NB4 (cell line): Measurements from ENCODE around the gene FHL3.

ENCODE experiments used
- MAX ChIP-seq: IDR thresholded peaks from 2 replicates; pipeline ENCODE4 v1.6.1; 2011; ENCODE audit warnings: low read depth, low read length
- MYC ChIP-seq: IDR thresholded peaks from 2 replicates; pipeline ENCODE4 v1.6.1; 2011; ENCODE audit warnings: low read depth, low read length
- POLR2A ChIP-seq: IDR thresholded peaks from 2 replicates; pipeline ENCODE4 v1.6.1; 2011; ENCODE audit warnings: mild to moderate bottlenecking; ENCODE audit not compliant: insufficient read length; ENCODE audit errors: extremely low read depth
- TF ChIP-seq, protein P1 (sequence below): IDR thresholded peaks from one replicate; pipeline ENCODE4 v1.5.1; 2012; ENCODE audit warnings: low read depth, low read length

DNA sequence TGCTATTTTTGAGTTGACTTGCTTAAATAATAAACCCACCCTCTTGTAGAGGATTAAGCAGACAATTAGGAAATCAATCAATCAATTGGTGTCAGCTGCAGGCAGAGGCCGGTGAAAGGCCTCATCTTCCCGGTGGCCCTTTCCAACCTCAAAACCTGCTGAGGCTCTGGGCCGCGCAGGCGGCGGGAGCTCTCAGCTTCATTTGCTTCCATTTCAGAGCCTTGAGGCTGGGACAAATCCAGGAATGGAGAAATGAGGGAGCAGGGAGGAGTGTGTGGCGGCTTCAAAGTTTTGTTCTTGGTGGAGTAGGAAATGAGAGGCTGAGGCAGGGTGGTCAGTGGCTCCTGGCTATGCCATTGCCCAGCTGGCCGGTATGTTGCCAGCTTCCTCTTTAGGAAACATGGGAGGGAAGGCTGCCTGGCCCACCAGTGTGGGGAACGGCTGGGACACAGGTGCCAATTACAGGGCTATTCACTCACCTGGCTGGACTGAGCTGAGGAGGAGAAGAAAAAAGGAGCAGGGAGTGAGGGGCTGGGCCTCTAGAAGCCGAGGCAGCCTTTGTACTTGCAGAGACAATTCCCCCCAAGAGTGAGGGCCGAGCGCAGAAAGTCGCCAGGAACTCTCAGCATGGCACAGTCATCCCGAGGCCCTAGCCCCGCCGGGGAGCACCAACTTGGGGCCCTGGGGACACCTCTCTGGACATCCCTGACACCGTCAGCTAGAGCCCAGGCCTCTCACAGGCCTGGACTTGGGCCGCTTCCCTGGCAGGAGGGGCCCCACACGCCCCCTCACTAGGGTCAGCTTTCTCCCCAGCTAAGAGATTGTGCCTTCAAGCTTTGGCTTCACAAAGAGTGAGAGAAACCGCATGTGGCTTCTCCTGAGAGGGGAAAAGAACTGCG is 36.9 kb upstream of the FHL3 start:
- TF ChIP-seq, protein P1, sequence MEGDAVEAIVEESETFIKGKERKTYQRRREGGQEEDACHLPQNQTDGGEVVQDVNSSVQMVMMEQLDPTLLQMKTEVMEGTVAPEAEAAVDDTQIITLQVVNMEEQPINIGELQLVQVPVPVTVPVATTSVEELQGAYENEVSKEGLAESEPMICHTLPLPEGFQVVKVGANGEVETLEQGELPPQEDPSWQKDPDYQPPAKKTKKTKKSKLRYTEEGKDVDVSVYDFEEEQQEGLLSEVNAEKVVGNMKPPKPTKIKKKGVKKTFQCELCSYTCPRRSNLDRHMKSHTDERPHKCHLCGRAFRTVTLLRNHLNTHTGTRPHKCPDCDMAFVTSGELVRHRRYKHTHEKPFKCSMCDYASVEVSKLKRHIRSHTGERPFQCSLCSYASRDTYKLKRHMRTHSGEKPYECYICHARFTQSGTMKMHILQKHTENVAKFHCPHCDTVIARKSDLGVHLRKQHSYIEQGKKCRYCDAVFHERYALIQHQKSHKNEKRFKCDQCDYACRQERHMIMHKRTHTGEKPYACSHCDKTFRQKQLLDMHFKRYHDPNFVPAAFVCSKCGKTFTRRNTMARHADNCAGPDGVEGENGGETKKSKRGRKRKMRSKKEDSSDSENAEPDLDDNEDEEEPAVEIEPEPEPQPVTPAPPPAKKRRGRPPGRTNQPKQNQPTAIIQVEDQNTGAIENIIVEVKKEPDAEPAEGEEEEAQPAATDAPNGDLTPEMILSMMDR = no peak
- TF ChIP-seq MAX = no peak
- no peak for TF ChIP-seq POLR2A
- TF ChIP-seq MYC = no peak
